GM19452 (cell line): ENCODE measurements around the gene GGACT.

ENCODE experiments used
- ATAC-seq: cut with Tn5 transposase; IDR thresholded peaks from one replicate; pipeline ENCODE4 v1.9.1; 2021; ENCODE audit not compliant: unreplicated experiment

Gene GGACT

GRCh38 chr13:100515410-100515800 lies 73.2 kb downstream of the GGACT start:
- no peak for ATAC-seq

GRCh38 chr13:100514788-100515409 lies 73.7 kb downstream of the GGACT start:
- ATAC-seq: peak; percentile 89

- no peak for ATAC-seq
Measured at GRCh38 chr13:100513987-100514670, 74.5 kb downstream of the GGACT start.

- no peak for ATAC-seq
Measured at GRCh38 chr13:100513171-100513570, 75.4 kb downstream of the GGACT start.

GRCh38 chr13:100512422-100512821 lies 76.2 kb downstream of the GGACT start:
- ATAC-seq: no peak

- no peak for ATAC-seq
Measured at GRCh38 chr13:100511466-100511865, 77.1 kb downstream of the GGACT start.

GRCh38 chr13:100510208-100510957 lies 78.2 kb downstream of the GGACT start:
- no peak for ATAC-seq

GRCh38 chr13:100508996-100509395 lies 79.6 kb downstream of the GGACT start:
- ATAC-seq: no peak

- ATAC-seq: no peak
Measured at GRCh38 chr13:100508455-100508854, 80.1 kb downstream of the GGACT start.

GRCh38 chr13:100506600-100507422 lies 81.8 kb downstream of the GGACT start:
- no peak for ATAC-seq

- ATAC-seq: no peak
Measured at GRCh38 chr13:100506154-100506553, 82.4 kb downstream of the GGACT start.

GRCh38 chr13:100503622-100504021 lies 85.0 kb downstream of the GGACT start:
- no peak for ATAC-seq

GRCh38 chr13:100502446-100502845 lies 86.1 kb downstream of the GGACT start:
- ATAC-seq: no peak

- no peak for ATAC-seq
Measured at GRCh38 chr13:100497389-100497788, 91.2 kb downstream of the GGACT start.

GRCh38 chr13:100495455-100495854 lies 93.1 kb downstream of the GGACT start:
- no peak for ATAC-seq

- ATAC-seq: no peak
Measured at GRCh38 chr13:100493418-100493817, 95.2 kb downstream of the GGACT start.

- ATAC-seq: no peak
Measured at GRCh38 chr13:100491164-100491842, 97.3 kb downstream of the GGACT start.

- ATAC-seq: no peak
Measured at GRCh38 chr13:100490692-100491091, 97.9 kb downstream of the GGACT start.

- no peak for ATAC-seq
Measured at GRCh38 chr13:100485265-100485664, 103.3 kb downstream of the GGACT start.

GRCh38 chr13:100484702-100485101 lies 103.9 kb downstream of the GGACT start:
- no peak for ATAC-seq
